Measurements from ENCODE around the gene PITPNM1.

DNA sequence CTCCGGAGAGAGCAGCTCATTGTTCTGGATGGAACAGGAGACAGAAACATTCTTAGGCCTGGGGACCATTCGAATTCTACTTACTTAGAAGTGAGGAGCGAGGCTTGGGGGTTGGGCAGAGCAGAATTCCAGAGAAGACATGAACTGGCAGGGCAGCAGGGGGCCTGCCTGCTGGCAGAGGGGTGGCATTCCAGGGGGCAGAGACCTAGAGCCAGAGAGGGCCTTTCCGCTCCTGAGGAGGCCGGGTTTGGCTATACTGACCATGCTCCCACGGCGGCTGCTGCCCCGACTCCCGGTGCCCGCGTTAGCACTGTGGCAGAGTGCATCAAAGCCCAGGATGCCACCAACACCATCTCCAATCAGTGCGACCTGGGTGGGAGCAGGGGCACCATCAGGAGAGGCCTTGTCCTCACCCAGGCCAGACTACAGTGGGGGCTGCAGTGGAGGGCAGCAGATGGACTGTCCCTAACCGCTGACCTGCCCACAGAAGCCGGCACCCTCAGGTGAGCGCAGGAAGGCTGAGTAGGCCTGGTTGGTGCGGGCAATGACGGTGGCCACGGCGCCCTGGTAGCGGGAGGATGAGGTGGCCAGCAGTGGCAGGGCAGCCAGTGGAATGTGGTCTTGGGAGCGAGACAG is 7.4 kb downstream of the PITPNM1 start:
- TF ChIP-seq, protein P1, sequence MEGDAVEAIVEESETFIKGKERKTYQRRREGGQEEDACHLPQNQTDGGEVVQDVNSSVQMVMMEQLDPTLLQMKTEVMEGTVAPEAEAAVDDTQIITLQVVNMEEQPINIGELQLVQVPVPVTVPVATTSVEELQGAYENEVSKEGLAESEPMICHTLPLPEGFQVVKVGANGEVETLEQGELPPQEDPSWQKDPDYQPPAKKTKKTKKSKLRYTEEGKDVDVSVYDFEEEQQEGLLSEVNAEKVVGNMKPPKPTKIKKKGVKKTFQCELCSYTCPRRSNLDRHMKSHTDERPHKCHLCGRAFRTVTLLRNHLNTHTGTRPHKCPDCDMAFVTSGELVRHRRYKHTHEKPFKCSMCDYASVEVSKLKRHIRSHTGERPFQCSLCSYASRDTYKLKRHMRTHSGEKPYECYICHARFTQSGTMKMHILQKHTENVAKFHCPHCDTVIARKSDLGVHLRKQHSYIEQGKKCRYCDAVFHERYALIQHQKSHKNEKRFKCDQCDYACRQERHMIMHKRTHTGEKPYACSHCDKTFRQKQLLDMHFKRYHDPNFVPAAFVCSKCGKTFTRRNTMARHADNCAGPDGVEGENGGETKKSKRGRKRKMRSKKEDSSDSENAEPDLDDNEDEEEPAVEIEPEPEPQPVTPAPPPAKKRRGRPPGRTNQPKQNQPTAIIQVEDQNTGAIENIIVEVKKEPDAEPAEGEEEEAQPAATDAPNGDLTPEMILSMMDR (IDR thresholded peaks at IDR 0.05; ENCODE audit: insufficient read depth, low read length, poor library complexity, severe bottlenecking), result no peak
- no peak for TF ChIP-seq EZH2phosphoT487 (conservative IDR thresholded peaks at IDR 0.05; ENCODE audit: low read length)

Data from SU-DHL-6 (cell line).